ENCODE measurements around the gene HOXA7. TPM values are rescaled to one million over a fixed set of nuclear protein-coding genes. Genes with fewer than 3 reads are reported as not detected.

The HOXA7 gene
- total RNA-seq, 1 donor from 2014 or later, result 17.9 TPM

DNA sequence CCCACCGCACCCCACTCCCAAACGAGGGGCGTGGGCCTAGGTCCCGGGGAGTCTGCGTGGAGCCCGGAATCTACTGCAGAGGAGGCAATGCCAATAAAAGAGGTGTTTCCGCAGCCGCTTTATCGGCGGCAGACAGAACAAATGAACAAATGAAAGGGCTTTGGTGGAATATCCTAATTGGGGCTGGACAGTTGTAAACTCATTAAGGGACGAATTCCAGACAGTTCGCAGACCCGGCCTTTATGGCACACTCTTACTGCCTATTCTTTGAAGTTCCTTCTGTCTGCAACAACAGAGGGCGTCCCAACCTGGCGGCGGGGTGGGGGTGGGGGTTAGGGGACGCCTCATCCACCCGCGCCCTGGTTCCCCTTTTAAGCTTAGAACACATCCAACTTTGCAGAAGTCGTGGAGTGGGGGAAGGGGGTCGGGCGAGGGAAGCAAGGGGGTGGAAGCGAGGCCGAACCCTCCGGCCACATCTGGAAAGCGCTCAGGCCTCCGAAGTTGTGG is 4.8 kb upstream of the HOXA7 start:
- Mint-ChIP-seq H3K4me1 (peaks cover 52% of the 10 kb centered on the region), H3K27ac (peak overlapping the region; percentile 87), H3K36me3 (peaks cover 3% of the 10 kb centered on the region), H3K9me3 (no peaks in the 10 kb centered on the region), H3K4me3 (peak overlapping the region; percentile 77), H3K27me3 (ENCODE audit: low read depth) (peaks cover 86% of the 10 kb centered on the region)
- TF ChIP-seq, protein P1, sequence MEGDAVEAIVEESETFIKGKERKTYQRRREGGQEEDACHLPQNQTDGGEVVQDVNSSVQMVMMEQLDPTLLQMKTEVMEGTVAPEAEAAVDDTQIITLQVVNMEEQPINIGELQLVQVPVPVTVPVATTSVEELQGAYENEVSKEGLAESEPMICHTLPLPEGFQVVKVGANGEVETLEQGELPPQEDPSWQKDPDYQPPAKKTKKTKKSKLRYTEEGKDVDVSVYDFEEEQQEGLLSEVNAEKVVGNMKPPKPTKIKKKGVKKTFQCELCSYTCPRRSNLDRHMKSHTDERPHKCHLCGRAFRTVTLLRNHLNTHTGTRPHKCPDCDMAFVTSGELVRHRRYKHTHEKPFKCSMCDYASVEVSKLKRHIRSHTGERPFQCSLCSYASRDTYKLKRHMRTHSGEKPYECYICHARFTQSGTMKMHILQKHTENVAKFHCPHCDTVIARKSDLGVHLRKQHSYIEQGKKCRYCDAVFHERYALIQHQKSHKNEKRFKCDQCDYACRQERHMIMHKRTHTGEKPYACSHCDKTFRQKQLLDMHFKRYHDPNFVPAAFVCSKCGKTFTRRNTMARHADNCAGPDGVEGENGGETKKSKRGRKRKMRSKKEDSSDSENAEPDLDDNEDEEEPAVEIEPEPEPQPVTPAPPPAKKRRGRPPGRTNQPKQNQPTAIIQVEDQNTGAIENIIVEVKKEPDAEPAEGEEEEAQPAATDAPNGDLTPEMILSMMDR (IDR thresholded peaks at IDR 0.05; ENCODE audit: unreplicated experiment), result peak; percentile 34
- DNase-seq (ENCODE audit: low spot score in 2 of 2, unreplicated experiment in 2 of 2), result no peak

DNA sequence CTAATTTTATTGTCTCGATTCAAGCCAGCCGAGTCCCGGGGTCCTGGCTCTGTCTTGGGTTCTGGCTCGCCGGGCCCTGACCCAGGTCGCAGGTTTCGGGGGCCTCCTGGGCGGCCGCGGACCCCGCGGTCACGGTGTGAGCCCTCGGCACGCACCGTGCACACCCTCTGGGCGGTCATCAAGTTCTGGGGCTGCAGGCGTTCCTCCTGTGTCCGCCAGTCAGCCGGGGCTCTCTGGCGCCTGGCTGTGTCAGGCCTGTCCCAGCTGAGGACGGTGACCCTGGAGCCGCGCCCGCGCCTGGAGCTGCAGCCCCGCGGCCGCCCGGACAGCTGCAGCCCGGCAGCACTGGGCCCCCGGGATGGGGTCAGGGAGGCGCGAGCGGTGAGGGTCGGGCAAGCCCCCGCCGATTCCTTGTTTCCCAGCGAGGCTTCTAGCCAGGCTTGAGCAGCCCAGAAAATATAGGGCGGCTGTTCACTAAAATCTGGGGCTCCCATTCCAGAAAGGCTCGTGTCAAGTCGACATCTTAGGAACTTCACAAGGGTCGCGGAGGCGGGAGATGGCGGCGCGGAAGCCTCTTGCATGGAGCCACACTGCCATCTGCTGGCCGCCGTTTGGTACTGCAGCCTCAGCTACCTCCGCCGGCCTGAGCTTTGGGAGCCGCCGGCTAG is 4.2 kb upstream of the HOXA7 start:
- H3K27me3 Mint-ChIP-seq (ENCODE audit: low read depth), result peaks cover 83% of the 10 kb centered on the region
- TF ChIP-seq, protein P1 (IDR thresholded peaks at IDR 0.05; ENCODE audit: unreplicated experiment), result peak; percentile 100
- H3K4me1 Mint-ChIP-seq, result peaks cover 49% of the 10 kb centered on the region
- peak; percentile 80 to 96 for DNase-seq (ENCODE audit: low spot score in 2 of 2, unreplicated experiment in 2 of 2)
- no peaks in the 10 kb centered on the region for H3K9me3 Mint-ChIP-seq
- peak overlapping the region; percentile 87 for H3K27ac Mint-ChIP-seq
- H3K36me3 Mint-ChIP-seq, result peaks cover 3% of the 10 kb centered on the region
- peak overlapping the region; percentile 77 for H3K4me3 Mint-ChIP-seq

DNA sequence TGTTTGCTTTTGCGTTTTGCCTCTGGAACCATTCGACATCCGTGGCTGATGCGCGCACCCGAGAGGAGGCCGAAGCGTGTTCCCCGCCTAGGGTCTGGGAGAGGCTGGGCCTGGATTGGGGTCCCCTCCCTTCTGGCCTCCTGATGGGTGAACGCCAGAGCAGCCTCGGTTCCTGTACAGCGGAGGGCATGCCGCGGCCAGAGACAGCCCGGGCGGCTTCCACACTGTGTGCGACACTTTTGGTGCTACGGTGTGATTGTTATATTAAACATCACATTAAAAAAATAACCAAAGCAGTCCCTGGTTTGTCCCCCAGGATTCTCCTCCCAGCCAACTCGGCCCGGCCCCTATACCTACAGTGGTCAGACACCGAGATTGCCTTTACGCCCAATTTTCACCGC is 3.7 kb upstream of the HOXA7 start:
- Mint-ChIP-seq H3K36me3 (peaks cover 3% of the 10 kb centered on the region), H3K27ac (no peak overlapping the region), H3K9me3 (no peaks in the 10 kb centered on the region), H3K4me1 (peaks cover 52% of the 10 kb centered on the region), H3K27me3 (ENCODE audit: low read depth) (peaks cover 84% of the 10 kb centered on the region), H3K4me3 (peak overlapping the region; percentile 66)
- TF ChIP-seq, protein P1 (IDR thresholded peaks at IDR 0.05; ENCODE audit: unreplicated experiment), result no peak
- peak in 1 of 2 experiments; percentile 16 for DNase-seq (ENCODE audit: low spot score in 2 of 2, unreplicated experiment in 2 of 2)

DNA sequence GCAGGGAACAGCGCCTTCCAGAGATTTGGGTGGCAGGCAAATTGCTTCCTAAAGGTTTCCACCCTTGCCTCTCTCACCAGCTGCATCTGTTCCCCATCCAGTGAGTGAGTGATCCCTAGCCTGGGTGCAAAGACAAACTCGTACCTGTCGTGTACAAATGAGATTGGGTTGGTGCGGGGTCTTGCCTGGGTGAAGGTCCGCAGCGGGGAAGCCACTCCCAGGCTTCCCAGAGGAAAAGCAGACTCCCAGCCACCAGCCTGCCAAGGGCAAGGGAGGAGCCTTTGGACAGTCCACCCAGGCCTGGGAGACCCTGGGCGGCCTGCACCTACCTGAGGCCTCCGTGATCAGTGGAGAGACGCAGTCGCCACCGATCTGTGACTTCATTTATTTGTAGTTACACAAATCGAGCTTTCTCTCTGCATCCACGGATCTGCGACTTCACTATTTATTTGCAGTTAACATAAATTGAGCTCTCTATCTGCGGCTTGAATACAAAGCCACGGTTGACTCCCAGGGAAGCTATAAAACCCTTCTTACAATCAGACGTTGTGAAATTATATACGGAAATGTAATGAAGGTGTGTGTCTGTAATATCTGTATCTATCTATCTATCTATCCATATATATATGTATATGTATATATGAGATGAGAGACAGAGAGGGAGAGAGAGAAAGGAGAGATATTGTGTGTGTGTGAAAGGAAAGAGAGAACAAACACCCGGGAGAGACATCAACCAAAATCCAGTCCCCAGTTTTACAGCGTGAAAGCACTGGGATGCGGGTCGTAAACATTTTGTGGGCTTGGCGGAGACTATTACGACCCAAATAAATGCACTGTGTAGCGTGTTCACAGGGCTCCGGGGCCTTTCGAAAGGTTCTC is 3.0 kb upstream of the HOXA7 start:
- Mint-ChIP-seq H3K27ac (peak overlapping the region; percentile 87), H3K27me3 (ENCODE audit: low read depth) (peaks cover 84% of the 10 kb centered on the region), H3K36me3 (peaks cover 7% of the 10 kb centered on the region), H3K9me3 (no peaks in the 10 kb centered on the region), H3K4me1 (peaks cover 55% of the 10 kb centered on the region), H3K4me3 (peak overlapping the region; percentile 66)
- no peak for DNase-seq (ENCODE audit: low spot score in 2 of 2, unreplicated experiment in 2 of 2)
- TF ChIP-seq, protein P1 (IDR thresholded peaks at IDR 0.05; ENCODE audit: unreplicated experiment), result no peak

DNA sequence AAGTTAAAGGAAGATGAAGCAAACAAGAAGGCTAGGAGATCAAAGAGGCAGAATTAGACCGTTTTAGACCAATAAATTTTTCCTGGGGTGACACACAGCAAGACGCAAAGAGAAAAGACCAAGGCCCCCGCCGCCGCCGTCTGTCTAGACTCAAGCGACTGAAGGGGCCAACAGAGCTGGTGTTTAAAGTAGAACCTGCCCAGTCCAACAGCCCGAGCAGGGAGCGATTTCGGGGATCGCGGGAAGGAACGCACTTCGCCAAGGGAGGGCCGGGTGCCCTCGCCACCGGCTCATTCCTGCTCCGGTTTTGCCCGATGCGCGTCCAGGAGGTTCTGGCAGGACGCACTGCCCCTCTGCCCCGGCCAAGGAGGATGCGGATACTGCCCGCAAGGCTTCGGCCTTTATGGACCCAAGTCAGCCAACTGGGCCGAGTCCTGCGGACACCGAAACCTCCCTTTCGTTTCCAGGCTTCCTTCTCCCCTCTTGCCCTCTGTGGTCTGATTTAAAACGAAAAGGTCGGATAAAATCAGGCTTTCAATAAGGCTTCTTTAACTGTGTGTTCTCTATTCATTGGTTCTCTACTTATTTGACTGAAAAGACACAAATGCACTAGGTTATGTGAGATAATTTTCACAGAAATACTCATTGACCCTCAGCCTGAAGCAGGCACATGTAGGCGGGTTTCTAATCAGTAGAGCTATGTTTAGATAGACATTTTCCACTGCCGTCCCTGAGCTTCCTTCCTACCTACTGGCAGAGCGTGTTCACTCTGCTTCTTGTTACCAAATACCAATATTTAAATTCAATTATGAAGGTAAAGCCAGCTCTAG is 2.2 kb upstream of the HOXA7 start:
- peaks cover 58% of the 10 kb centered on the region for H3K4me1 Mint-ChIP-seq
- H3K27me3 Mint-ChIP-seq (ENCODE audit: low read depth), result peaks cover 84% of the 10 kb centered on the region
- H3K9me3 Mint-ChIP-seq, result no peaks in the 10 kb centered on the region
- H3K27ac Mint-ChIP-seq, result peak overlapping the region; percentile 87
- peaks cover 9% of the 10 kb centered on the region for H3K36me3 Mint-ChIP-seq
- DNase-seq (ENCODE audit: low spot score in 2 of 2, unreplicated experiment in 2 of 2), result no peak
- TF ChIP-seq, protein P1 (IDR thresholded peaks at IDR 0.05; ENCODE audit: unreplicated experiment), result no peak
- peak overlapping the region; percentile 33 for H3K4me3 Mint-ChIP-seq
